Epithelial cell of proximal tubule (primary cell): Measurements from ENCODE around the gene COL13A1. TPM values are rescaled to one million over a fixed set of nuclear protein-coding genes. Genes with fewer than 3 reads are reported as not detected.

Experiments used
- DNase-seq: peaks from one replicate; pipeline ENCODE4 v3.0.0-alpha.2; 2011; ENCODE audit warnings: low read depth
- H3K4me3 ChIP-seq: 2 replicates; pipeline ENCODE4 v1.5.1; 2011; ENCODE audit warnings: low read depth, mild to moderate bottlenecking, low read length
- CTCF ChIP-seq: conservative IDR thresholded peaks from 2 replicates; pipeline ENCODE4 v1.5.1; 2012; ENCODE audit warnings: low read depth, mild to moderate bottlenecking, low read length
- total RNA-seq: library from RNA; depleted of rRNA; stranded (reverse); fragments of >200 nt; gene quantifications from 2 replicates; pipeline ENCODE4 v1.2.3, GENCODE V29; 2015

COL13A1 gene
- total RNA-seq, 1 donor from 2014 or later, result 13.6 TPM

GRCh38 chr10:69826094-69826493, 24.4 kb downstream of the COL13A1 start:
- TF ChIP-seq CTCF, result no peak
- H3K4me3 ChIP-seq, result no peak overlapping the region

GRCh38 chr10:69826789-69827554, 25.3 kb downstream of the COL13A1 start:
- TF ChIP-seq CTCF, result peak; percentile 20
- no peak for DNase-seq
- no peak overlapping the region for H3K4me3 ChIP-seq

More at GRCh38 chr10:69826094-69826493, 24.4 kb downstream of the COL13A1 start:
- no peak for DNase-seq

GRCh38 chr10:69828144-69828870, 26.6 kb downstream of the COL13A1 start:
- no peak overlapping the region for H3K4me3 ChIP-seq
- no peak for DNase-seq
- TF ChIP-seq CTCF, result no peak

- no peak for DNase-seq
- TF ChIP-seq CTCF, result no peak
- no peak overlapping the region for H3K4me3 ChIP-seq
Observed at GRCh38 chr10:69829775-69830174, 28.1 kb downstream of the COL13A1 start.

- TF ChIP-seq CTCF, result no peak
- H3K4me3 ChIP-seq, result no peak overlapping the region
- no peak for DNase-seq
Observed at GRCh38 chr10:69831231-69831855, 29.6 kb downstream of the COL13A1 start.

GRCh38 chr10:69835233-69835632, 33.5 kb downstream of the COL13A1 start:
- H3K4me3 ChIP-seq, result no peak overlapping the region
- DNase-seq, result no peak
- no peak for TF ChIP-seq CTCF
